Activated gamma-delta T cell treated with Interleukin-2 at 50 U/mL for 16 hours (primary cell): ENCODE data around the gene DDAH1.
"Not testable (repeated sequence)": the region's sequence is repeated elsewhere in the genome, so short reads cannot be mapped to it uniquely, and the experiment has no call there.

Experiments used
- DNase-seq: peaks from one replicate; pipeline ENCODE4 v3.0.0-alpha.2; 2020

DDAH1 gene

DNA sequence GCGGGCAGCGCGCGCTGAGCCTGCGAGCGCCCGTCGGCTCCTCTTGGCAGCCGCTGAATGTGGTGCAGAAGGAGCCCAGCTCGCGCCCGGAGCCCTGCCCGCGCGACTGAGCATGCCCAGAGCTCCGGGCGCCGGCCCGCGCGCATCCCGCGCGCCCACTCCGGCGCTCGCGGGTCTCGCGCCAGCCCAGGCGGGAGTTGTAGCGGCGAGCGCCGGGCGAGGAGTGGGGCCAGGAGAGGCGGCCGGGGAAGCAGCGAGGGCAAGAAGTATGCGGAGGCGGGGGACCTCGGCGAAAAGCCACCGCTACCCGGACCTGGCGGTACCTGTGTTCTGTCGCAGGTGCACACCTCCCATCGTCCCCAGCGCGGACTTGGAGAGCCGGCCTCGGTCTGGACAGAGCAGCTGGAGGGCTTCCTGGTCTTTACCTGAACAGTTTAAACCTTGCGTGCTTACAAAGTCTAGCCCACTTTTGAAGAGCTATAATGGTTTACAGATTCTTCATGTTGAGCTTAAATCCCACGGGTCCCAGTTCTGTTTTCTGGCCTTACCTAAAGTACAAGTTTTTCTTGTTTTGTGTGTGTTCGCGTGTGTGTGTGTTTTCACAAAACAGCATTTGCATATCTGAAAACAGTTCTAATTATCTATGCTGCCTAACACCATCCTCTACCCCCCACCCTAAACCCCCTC lies at the start of gene DDAH1:
Gene DDAH1, minus strand, starts transcription at position 61 of the 687 bp plus-strand sequence. CDS start 114 bp downstream, outside the sequence.
- no peak for DNase-seq

GRCh38 chr1:85513998-85514397 lies 49.0 kb upstream of the DDAH1 start:
- DNase-seq: not testable (repeated sequence)

- DNase-seq: no peak
These were observed 39.5 kb upstream of the DDAH1 start for GRCh38 chr1:85504417-85504816.

DNA sequence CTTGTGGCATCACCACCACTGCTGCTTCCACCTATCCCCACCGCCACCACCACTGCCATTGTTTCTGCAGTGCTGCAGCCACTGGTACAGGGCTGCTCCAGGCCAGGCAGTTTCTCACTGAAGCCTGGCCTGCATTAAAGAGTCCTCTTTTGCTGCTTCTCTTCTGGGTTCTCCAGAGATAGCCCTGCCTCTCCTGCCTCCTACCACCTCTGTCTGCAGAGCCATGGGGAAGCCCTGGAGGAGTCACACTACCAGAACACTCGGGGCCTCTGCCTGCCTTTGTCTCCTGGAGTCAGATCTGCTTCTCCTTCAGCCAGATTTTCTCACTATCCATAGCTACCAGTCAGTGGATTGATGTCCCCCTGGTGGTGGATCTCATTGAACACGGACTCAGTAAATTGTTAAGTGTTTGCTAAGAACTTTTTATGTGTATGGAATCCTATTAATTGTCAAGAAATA lies 37.7 kb upstream of the DDAH1 start:
- DNase-seq: no peak

GRCh38 chr1:85502171-85502570 lies 37.2 kb upstream of the DDAH1 start:
- DNase-seq: no peak

DNA sequence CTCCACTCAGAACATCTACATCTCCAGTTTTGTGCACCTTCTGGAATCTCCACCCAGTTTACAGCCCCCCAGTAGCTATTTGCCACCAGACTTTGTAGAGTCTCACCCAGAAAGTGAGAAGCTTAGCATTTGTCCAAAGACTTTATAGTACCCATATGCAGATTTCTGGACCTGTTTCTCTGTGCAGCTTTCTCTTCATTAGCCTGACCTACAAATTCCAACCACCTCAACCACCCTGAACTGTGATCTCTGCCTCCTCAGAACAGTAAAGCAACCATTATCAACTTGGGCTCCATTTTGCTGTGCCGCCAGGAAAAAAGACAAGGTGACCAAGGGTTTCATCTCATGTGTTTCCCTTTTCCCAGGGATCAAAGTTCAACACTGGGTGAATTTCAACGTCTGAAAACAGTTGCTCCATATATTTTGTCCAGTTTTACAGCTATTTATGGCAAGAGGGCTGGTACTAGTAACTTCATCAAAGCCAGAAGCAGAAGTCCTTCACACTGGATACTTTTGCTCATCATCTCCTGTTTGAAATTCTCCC lies 36.5 kb upstream of the DDAH1 start:
- DNase-seq: no peak

- DNase-seq: no peak
These were observed 32.1 kb upstream of the DDAH1 start for GRCh38 chr1:85496941-85497582.

- no peak for DNase-seq
These were observed 30.6 kb upstream of the DDAH1 start for GRCh38 chr1:85495556-85495955.

DNA sequence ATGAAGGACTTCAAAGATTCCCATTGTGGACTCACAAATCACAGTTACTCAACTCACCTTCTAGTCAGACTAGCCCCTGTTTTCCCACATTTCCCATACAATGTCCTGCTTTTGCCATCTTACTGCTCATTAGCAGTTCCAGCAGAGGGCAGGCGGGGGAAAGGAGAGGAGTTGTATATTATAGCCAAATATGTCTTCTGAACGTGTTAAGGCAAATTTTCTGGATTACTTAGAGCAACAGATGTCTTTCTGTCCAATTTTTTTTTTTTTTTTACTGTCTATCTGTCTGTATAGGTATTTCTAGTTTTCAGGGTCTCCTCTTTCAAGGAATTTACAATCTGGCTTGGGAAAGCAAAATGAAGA lies 29.9 kb upstream of the DDAH1 start:
- no peak for DNase-seq

GRCh38 chr1:85494074-85494903 lies 29.3 kb upstream of the DDAH1 start:
- no peak for DNase-seq

DNA sequence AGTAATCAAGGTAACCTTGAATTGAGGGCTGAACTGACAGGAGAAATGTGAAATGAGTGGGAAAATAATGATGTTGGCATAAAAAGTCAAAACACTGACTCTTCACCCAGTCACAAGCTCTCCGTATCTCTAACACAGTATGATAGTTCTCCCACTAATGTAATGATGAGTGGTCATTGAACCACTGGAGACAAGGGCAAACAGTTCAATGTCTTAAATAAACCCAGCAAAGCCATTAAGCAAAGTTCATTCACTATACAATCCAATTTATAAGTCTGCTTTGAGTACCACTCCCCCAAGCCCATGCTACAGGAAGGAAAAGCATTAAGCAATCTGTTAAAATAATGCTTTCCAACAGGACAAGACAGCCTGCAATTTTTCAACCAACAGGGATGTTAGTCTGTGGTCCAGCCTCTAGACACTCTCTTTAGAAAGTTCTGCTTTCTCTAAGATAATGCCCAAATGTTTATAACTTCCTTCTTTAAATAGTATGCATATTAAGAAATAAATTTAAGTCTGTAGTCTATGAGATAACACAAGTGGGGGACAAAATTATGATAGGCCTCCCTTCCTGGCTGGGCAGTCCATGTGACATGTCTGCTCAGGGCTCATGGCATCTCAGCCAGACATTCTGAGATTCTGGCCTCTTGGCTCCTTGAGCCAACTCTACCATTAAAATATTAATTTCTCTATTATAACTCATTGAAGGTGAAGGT lies 25.5 kb upstream of the DDAH1 start:
- no peak for DNase-seq

DNA sequence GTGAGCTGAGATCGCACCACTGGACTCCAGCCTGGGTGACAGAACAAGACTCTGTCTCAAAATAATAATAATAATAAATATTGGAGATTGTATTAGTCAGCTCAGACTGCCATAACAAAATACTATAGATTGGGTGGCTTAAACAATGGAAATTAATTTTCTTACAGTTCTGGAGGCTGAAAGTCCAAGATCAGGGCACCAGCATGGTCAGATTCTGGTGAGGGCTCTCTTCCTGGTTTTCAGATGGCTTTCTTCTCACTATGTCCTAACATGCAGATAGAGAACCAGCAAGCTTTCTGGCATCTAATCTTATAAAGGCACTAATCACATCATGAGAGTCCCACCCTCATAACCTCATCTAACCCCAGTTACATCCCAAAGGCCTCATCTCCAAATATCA lies 23.2 kb upstream of the DDAH1 start:
- DNase-seq: no peak

DNA sequence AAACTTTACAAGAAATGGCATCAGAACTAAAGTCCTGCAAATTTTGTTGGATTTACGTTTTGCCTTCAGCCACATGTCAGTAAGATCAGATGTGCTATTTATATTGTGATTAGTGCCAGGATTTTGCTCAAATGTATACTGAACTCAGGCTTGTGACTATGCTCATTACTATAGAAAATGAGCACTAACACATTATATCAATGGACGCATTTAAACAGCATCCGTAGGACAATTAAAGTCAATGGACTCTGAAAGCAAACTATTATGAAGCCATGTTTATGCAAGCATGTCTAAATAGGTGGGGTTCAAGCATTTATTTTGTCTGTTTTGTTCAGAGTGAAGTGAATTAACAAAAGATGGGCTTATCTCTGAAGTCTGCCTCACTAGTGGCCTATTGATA lies 20.6 kb upstream of the DDAH1 start:
- no peak for DNase-seq

- DNase-seq: no peak
These were observed 19.8 kb upstream of the DDAH1 start for GRCh38 chr1:85484716-85485115.

GRCh38 chr1:85484264-85484663 lies 19.3 kb upstream of the DDAH1 start:
- DNase-seq: no peak

GRCh38 chr1:85481688-85482087 lies 16.7 kb upstream of the DDAH1 start:
- no peak for DNase-seq

DNA sequence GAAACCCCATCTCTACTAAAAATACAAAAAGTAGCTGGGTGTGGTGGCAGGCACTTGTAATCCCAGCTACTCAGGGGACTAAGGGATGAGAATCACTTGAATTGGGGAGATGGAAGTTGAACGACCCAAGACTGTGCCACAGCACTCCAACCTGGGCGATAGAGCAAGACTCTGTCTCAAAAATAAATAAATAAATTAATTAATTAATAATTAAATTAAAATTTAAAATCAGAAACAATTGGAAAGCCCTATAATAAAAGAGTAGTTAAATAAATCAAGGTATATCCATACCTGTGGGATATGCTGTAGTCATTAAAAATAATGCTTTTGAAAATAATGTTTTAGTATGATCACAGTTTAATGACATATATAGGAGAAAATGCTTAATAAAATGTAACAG lies 15.6 kb upstream of the DDAH1 start:
- no peak for DNase-seq

GRCh38 chr1:85479491-85479890 lies 14.5 kb upstream of the DDAH1 start:
- no peak for DNase-seq

- DNase-seq: no peak
These were observed 13.4 kb upstream of the DDAH1 start for GRCh38 chr1:85478366-85478765.

DNA sequence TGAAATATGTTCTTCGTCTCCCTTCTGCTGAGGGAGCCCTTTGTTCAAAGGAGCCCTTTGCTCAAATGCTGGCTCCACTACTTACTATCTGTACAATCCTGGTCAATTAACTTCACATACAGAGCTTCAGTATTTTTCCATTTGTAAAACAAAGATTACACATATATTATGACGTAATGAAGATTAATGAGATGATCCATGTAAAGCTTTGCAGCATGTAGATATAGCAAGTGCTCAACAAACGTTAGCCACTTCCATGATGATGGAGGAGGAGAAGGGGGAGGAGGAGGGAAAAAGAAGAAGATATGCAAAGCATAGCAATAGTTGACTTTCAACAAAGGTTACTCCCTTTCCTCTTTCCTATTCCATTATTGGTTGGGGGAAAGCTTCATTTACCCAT lies 10.1 kb upstream of the DDAH1 start:
- DNase-seq: no peak

- DNase-seq: no peak
These were observed 8.4 kb upstream of the DDAH1 start for GRCh38 chr1:85473390-85473789.

DNA sequence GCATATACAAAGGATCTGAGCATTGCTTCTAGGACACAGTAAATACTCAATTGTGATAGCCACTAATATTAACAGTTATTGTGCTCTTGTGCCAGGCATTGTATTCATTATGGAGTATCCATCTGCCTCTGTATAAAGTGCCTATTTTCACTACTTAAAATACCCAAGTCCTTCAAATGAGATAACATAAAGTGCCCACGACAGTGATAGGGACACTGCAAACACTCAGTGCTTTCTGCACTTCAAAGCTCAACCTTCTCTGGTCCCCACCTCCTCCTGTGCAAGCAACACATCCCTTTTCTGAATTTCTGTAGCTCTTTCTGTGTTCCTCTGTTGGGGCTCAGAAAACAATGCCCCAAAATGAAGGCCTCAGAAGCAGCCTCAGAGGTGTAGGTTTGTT lies 6.6 kb upstream of the DDAH1 start:
- no peak for DNase-seq

DNA sequence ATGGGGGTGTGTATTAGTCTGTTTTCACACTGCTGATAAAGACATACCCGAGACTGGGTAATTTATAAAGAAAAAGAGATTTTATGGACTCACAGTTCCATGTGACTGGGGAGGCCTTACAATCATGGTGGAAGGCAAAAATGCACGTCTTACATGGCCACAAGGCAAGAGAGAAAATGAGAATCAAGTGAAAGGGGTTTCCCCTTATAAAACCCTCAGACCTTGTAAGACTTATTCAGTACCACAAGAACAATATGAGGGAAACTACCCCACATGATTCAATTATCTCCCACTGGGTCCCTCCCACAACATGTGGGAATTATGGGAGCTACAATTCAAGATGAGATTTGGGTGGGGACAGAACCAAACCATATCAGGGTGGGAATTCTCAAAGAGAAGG lies 5.2 kb upstream of the DDAH1 start:
- DNase-seq: not testable (repeated sequence)
